T-cell (primary cell): Measurements from ENCODE around the gene GRID1. TPM values are rescaled to one million over a fixed set of nuclear protein-coding genes. Genes with fewer than 3 reads are reported as not detected.
A peak's percentile ranks its signal among the peaks of the same experiment; 100 is the strongest.

Source experiments
- ATAC-seq, 4 experiments: fragments of 200-7000 bp in 3 of 4; fragments of 150-1000 bp in 1 of 4; cut with Tn5 transposase; replicated peaks in 1 of 4; 1 replicate in 3 of 4; 2 replicates in 1 of 4; pipeline ENCODE4 v1.10.0; 2021; ENCODE audit warnings: moderate library complexity in 3 of 4, mild to moderate bottlenecking in 2 of 4, moderate number of reproducible peaks in 1 of 4
- CTCF ChIA-PET, 2 donors: fragments of 300-600 bp; sonication (Branson Sonifier 250); formaldehyde crosslinking; loops; one replicate each; lab custom pipeline; 2022; ENCODE audit warnings: antibody characterized with exemption in 2 of 2; lab: Charles Lee
- POLR2A ChIA-PET, 2 donors: fragments of 300-600 bp; sonication (Branson Sonifier 250); formaldehyde crosslinking; loops; one replicate each; lab custom pipeline; 2022; ENCODE audit warnings: antibody characterized with exemption in 2 of 2; lab: Charles Lee
- DNase-seq, 35 experiments: peaks; one replicate each; pipeline versions ENCODE4 v3.0.0 to v3.0.0-alpha.2; 2013 to 2023
- H3K27ac ChIP-seq: one replicate; pipeline ENCODE4 v1.5.1; 2013; ENCODE audit warnings: low read length
- H3K27me3 ChIP-seq, 2 experiments: replicated peaks in 1 of 2; 1 replicate in 1 of 2; 2 replicates in 1 of 2; pipeline versions ENCODE4 v1.6.1 to v1.7.0; 2013; ENCODE audit warnings: low read length in 1 of 2, mixed read lengths in 1 of 2; ENCODE audit not compliant: control insufficient read depth in 2 of 2, insufficient read depth in 2 of 2; ENCODE audit errors: extremely low read depth in 1 of 2
- H3K36me3 ChIP-seq, 2 donors: 1 replicate in 1 of 2; 2 replicates in 1 of 2; pipeline versions ENCODE4 v1.6.1 to v1.7.0; 2013; ENCODE audit warnings: low read length in 1 of 2; ENCODE audit not compliant: control insufficient read depth in 2 of 2, insufficient read depth in 1 of 2; ENCODE audit errors: extremely low read depth in 1 of 2
- H3K4me1 ChIP-seq, 2 experiments: 1 replicate in 1 of 2; 2 replicates in 1 of 2; pipeline versions ENCODE4 v1.6.1 to v1.7.0; 2013; ENCODE audit warnings: low read length in 2 of 2, mixed read lengths in 1 of 2; ENCODE audit not compliant: insufficient read depth in 2 of 2, control insufficient read depth in 1 of 2; ENCODE audit errors: extremely low read depth in 1 of 2
- H3K4me3 ChIP-seq, 2 donors: 1 replicate in 1 of 2; 2 replicates in 1 of 2; pipeline versions ENCODE4 v1.5.1 to v1.7.0; 2013; ENCODE audit warnings: mild to moderate bottlenecking in 2 of 2, low read length in 1 of 2, moderate library complexity in 1 of 2; ENCODE audit not compliant: control insufficient read depth in 1 of 2; ENCODE audit errors: extremely low read depth in 1 of 2
- H3K9me3 ChIP-seq: 2 replicates; pipeline ENCODE4 v1.7.0; 2013
- H3K27ac Mint-ChIP-seq, 2 donors: one replicate each; pipeline ENCODE4 v1.8.0; 2020 to 2021; ENCODE audit warnings: mild to moderate bottlenecking in 2 of 2, mixed read lengths in 2 of 2
- H3K27me3 Mint-ChIP-seq, 2 donors: one replicate each; pipeline ENCODE4 v1.8.0; 2021 to 2022; ENCODE audit warnings: mixed read lengths in 2 of 2
- H3K36me3 Mint-ChIP-seq: one replicate; pipeline ENCODE4 v1.8.0; 2021; ENCODE audit warnings: mixed read lengths
- H3K4me1 Mint-ChIP-seq, 3 donors: one replicate each; pipeline ENCODE4 v1.8.0; 2020 to 2022; ENCODE audit warnings: mixed read lengths in 3 of 3, mild to moderate bottlenecking in 1 of 3
- H3K4me3 Mint-ChIP-seq, 3 donors: one replicate each; pipeline ENCODE4 v1.8.0; 2020 to 2022; ENCODE audit warnings: mild to moderate bottlenecking in 3 of 3, mixed read lengths in 3 of 3, moderate library complexity in 3 of 3
- H3K9me3 Mint-ChIP-seq, 3 donors: one replicate each; pipeline ENCODE4 v1.8.0; 2020 to 2022; ENCODE audit warnings: mixed read lengths in 3 of 3
- WGBS: methylation state at CpG from one replicate; pipeline ENCODE4 v1.1.5; 2013; ENCODE audit warnings: missing lambda C conversion rate; ENCODE audit not compliant: insufficient coverage; 5-methylcytosine and 5-hydroxymethylcytosine counted together
- total RNA-seq, 35 experiments: library from RNA in 6 of 35; stranded (reverse) in 6 of 35; fragments of 120-200 nt in 1 of 35; gene quantifications; one replicate each; pipeline versions ENCODE4 v1.2.1 to v1.2.4 and lab custom pipeline; 2013 to 2026

Gene GRID1
- total RNA-seq, 5 donors from 2014 or later (not counting 1 experiment from before 2014, with no cell fraction given): 0.68 TPM; not detected in 4

DNA sequence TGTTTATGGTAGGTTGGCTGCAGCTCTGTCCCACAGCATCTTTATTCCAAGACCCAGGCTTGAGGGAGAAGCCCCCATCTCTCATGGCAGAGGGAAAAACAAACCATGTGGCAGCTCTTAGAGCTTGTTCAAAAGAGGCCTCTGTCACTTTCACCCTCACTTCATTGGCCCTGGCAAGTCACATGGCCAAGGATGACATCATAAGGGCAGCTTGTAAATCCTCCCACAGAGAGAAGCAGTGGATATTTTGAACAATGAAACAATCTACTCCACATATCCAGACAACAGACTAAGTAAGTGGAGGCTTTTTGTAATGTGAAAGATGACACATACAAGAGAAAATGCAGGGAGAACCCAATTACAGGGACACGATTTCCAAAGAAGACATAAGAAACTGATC, 108.1 kb downstream of the GRID1 start:
- CTCF ChIA-PET: no interaction called here
- Mint-ChIP-seq H3K9me3 (peaks cover 0 to 3% (median 0%) of the 10 kb centered on the region in 3 donors), H3K4me1 (peaks cover 0 to 4% (median 2%) of the 10 kb centered on the region in 3 donors)

GRCh38 chr10:86257683-86258082, 108.9 kb downstream of the GRID1 start:
- Histone ChIP-seq H3K36me3 (no peaks in the 10 kb centered on the region), H3K4me3 (no peak overlapping the region), H3K27ac (no peak overlapping the region), H3K4me1 (no peaks in the 10 kb centered on the region), H3K27me3 (peaks cover 0 to 37% of the 10 kb centered on the region in 2 experiments), H3K9me3 (no peaks in the 10 kb centered on the region)
- ATAC-seq (no peak), DNase-seq (no peak)
- ChIA-PET POLR2A (no interaction called here), CTCF (no interaction called here)
- H3K27ac Mint-ChIP-seq: no peak overlapping the region
- peaks cover 0 to 3% (median 0%) of the 10 kb centered on the region in 3 donors for H3K9me3 Mint-ChIP-seq
- peaks cover 12 to 15% of the 10 kb centered on the region in 2 donors for H3K27me3 Mint-ChIP-seq
- peaks cover 0 to 2% (median 0%) of the 10 kb centered on the region in 3 donors for H3K4me1 Mint-ChIP-seq
- no peak overlapping the region for H3K4me3 Mint-ChIP-seq
- no peaks in the 10 kb centered on the region for H3K36me3 Mint-ChIP-seq
- WGBS: no CpG with 5 or more reads among the region's 2 CpGs

More for the DNA sequence above, 108.1 kb downstream of the GRID1 start:
- DNase-seq (no peak), ATAC-seq (no peak)
- Mint-ChIP-seq H3K27me3 (peaks cover 16% of the 10 kb centered on the region in 2 donors), H3K36me3 (no peaks in the 10 kb centered on the region), H3K27ac (no peak overlapping the region), H3K4me3 (no peak overlapping the region)
- Histone ChIP-seq H3K36me3 (no peaks in the 10 kb centered on the region), H3K9me3 (no peaks in the 10 kb centered on the region), H3K4me3 (no peak overlapping the region), H3K27ac (no peak overlapping the region), H3K27me3 (peaks cover 0 to 34% of the 10 kb centered on the region in 2 experiments), H3K4me1 (no peaks in the 10 kb centered on the region)
- POLR2A ChIA-PET: no interaction called here
- WGBS: no CpG with 5 or more reads among the region's 1 CpG

DNA sequence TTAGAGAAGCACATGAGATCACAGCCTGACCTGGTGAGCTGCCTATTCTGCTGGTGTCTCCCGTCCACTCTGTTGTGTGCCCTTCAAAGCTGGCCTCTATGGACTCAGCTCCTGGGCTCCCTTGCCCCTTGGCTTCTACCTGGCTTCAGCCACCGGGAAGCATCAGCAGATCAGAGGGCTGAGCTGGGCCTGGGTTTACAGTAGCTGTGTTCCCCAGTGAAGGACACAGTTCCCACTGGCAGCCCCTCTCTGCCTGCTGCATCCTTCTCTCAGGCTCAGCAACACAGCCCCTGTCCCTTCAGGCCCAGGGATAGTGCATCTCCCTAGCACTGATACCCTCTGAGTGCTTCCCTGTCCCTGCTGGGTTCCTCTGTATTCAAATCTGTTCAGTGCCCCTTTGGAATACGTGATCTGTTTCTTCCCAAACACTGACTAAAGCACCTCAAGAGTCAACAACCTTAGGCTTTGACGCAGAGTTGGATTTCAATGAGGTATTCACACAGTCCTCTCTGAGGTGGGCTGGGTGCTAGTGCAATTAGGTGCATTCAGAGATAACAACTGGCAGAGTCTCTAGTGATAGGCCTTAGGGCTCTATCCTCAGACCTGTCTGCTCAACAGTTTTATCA, 109.8 kb downstream of the GRID1 start:
- Histone ChIP-seq H3K4me3 (no peak overlapping the region), H3K9me3 (no peaks in the 10 kb centered on the region), H3K36me3 (no peaks in the 10 kb centered on the region), H3K4me1 (no peaks in the 10 kb centered on the region), H3K27me3 (peaks cover 0 to 31% of the 10 kb centered on the region in 2 experiments), H3K27ac (no peak overlapping the region)
- ATAC-seq (no peak), DNase-seq (no peak)
- no peaks in the 10 kb centered on the region for H3K36me3 Mint-ChIP-seq
- ChIA-PET POLR2A (no interaction called here), CTCF (no interaction called here)
- H3K9me3 Mint-ChIP-seq: peaks cover 0 to 3% (median 0%) of the 10 kb centered on the region in 3 donors
- peaks cover 12 to 15% of the 10 kb centered on the region in 2 donors for H3K27me3 Mint-ChIP-seq
- H3K27ac Mint-ChIP-seq: no peak overlapping the region
- H3K4me3 Mint-ChIP-seq: no peak overlapping the region
- peaks cover 0 to 1% (median 0%) of the 10 kb centered on the region in 3 donors for H3K4me1 Mint-ChIP-seq
- 79% methylated on average over 3 of the region's 4 CpGs for WGBS

DNA sequence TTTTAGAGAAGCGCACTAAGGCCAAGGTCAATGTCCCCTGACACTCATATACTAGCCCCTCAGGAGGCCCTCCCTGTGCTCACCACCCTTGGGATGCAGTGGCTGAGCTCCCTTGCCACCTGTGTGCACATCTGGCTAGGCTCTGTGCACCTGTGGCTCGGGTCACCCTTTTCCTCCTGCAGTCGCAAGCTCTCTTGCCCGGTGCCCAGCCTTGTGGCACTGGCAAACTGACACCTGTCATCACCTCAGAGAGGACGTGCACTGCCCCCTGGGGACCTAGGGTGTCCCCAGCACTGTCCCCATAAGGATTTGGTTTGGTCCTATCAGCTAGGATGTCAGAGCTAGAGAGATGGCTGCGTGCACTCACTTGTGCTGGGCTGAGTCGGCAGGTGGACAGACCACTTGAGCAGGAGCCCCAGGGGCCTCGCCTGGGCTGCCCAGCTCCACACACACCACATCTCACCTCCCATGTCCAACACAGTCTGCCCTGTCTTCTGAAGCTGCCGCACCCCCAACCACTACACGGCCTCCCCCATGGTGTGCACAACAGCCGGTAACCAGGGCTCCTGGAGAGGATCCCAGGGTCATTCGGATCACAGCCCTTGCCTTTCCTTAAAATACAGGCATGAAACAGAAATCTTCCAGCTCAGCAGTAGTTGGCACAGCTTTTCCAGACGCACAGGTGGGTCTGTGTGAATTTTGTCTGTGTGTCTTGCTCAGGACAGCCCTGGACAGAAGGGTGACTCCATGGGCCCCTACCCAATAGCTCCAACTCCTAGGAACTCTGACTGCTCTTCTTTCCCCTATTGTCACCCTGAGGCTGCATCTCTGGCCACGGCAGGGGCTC, 111.0 kb downstream of the GRID1 start:
- WGBS: 65% methylated on average over 11 of the region's 14 CpGs
- ChIA-PET CTCF (no interaction called here), POLR2A (no interaction called here)
- Mint-ChIP-seq H3K4me3 (no peak overlapping the region), H3K36me3 (no peaks in the 10 kb centered on the region), H3K27me3 (peaks cover 12 to 15% of the 10 kb centered on the region in 2 donors), H3K9me3 (peaks cover 0 to 3% (median 0%) of the 10 kb centered on the region in 3 donors), H3K27ac (no peak overlapping the region), H3K4me1 (no peaks in the 10 kb centered on the region)
- Histone ChIP-seq H3K9me3 (no peaks in the 10 kb centered on the region), H3K36me3 (no peaks in the 10 kb centered on the region), H3K27me3 (peaks cover 0 to 20% of the 10 kb centered on the region in 2 experiments), H3K4me1 (no peaks in the 10 kb centered on the region), H3K4me3 (no peak overlapping the region), H3K27ac (no peak overlapping the region)
- peak in 1 of 35 experiments; percentile 13 for DNase-seq
- ATAC-seq: no peak

GRCh38 chr10:86254526-86255174, 111.9 kb downstream of the GRID1 start:
- no peak overlapping the region for H3K4me3 ChIP-seq
- ATAC-seq (no peak), DNase-seq (no peak)
- Mint-ChIP-seq H3K27ac (no peak overlapping the region), H3K4me3 (no peak overlapping the region), H3K4me1 (no peaks in the 10 kb centered on the region), H3K36me3 (no peaks in the 10 kb centered on the region), H3K27me3 (peaks cover 12 to 15% of the 10 kb centered on the region in 2 donors), H3K9me3 (peaks cover 5 to 7% (median 7%) of the 10 kb centered on the region in 3 donors)
- H3K27me3 ChIP-seq: peaks cover 0 to 20% of the 10 kb centered on the region in 2 experiments
- no peak overlapping the region for H3K27ac ChIP-seq
- 35% methylated on average over 5 of the region's 6 CpGs for WGBS
- H3K36me3 ChIP-seq: no peaks in the 10 kb centered on the region
- CTCF ChIA-PET: no interaction called here
- no peaks in the 10 kb centered on the region for H3K9me3 ChIP-seq
- POLR2A ChIA-PET: no interaction called here
- no peaks in the 10 kb centered on the region for H3K4me1 ChIP-seq

- Mint-ChIP-seq H3K27me3 (peaks cover 10 to 15% of the 10 kb centered on the region in 2 donors), H3K36me3 (no peaks in the 10 kb centered on the region), H3K27ac (no peak overlapping the region), H3K4me1 (no peaks in the 10 kb centered on the region), H3K4me3 (no peak overlapping the region), H3K9me3 (peaks cover 5 to 10% (median 7%) of the 10 kb centered on the region in 3 donors)
- ATAC-seq (no peak), DNase-seq (no peak)
- POLR2A ChIA-PET: no interaction called here
- Histone ChIP-seq H3K27ac (no peak overlapping the region), H3K4me1 (no peaks in the 10 kb centered on the region), H3K4me3 (no peak overlapping the region), H3K27me3 (peaks cover 0 to 21% of the 10 kb centered on the region in 2 experiments), H3K36me3 (no peaks in the 10 kb centered on the region), H3K9me3 (no peaks in the 10 kb centered on the region)
- CTCF ChIA-PET: no interaction called here
Observed at GRCh38 chr10:86254081-86254480, 112.5 kb downstream of the GRID1 start.
